Mammary epithelial cell (primary cell): ENCODE measurements around the gene XIAP.

Source experiments
- CTCF ChIP-seq, 2 donors: IDR thresholded peaks in 1 of 2; conservative IDR thresholded peaks in 1 of 2; 2 replicates each; pipeline ENCODE4 v1.5.1; 2011 to 2012; ENCODE audit warnings: inconsistent platforms in 2 of 2, low read length in 2 of 2, mild to moderate bottlenecking in 2 of 2, control low read depth in 1 of 2, low read depth in 1 of 2; ENCODE audit not compliant: insufficient read depth in 1 of 2; ENCODE audit errors: extremely low read depth in 1 of 2
- EZH2 ChIP-seq: IDR thresholded peaks from 2 replicates; pipeline ENCODE4 v1.6.1; 2012; ENCODE audit warnings: low read length, inconsistent platforms, borderline replicate concordance

GRCh38 chrX:123833387-123833786, 26.5 kb upstream of the XIAP start:
- TF ChIP-seq CTCF (conservative IDR thresholded peaks at IDR 0.05 in 1 of 2, IDR thresholded peaks at IDR 0.05 in 1 of 2; ENCODE audit: extremely low read depth in 1 of 2, insufficient read depth in 1 of 2, low read depth in 1 of 2, low read length in 2 of 2) (peak; percentile 64 to 74), EZH2 (no peak)
